ENCODE measurements around the gene BNIP3. TPM values are rescaled to one million over a fixed set of nuclear protein-coding genes. Genes with fewer than 3 reads are reported as not detected.

The BNIP3 gene
- total RNA-seq, 1 experiment from 2014 or later: 37.5 TPM

DNA sequence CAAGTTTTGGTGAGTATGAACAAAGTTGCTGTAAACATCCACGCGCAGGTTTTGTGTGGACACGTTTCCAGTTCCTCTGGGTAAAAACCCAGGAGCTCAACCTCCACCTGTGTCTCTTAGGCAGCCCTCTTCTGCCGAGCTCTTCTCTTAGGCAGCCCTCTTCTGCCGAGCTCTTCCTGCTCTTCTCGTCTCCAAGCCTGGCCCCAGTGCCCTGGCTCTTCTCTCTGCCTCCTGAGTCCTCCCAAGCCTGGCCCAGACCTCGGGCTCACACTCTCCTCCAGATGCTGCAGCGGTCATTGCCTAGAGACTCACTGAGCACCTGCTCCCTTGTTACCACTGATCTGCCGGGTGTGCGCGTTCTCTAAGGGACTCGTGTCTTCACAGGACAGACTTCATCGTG lies 38.7 kb upstream of the BNIP3 start:
- POLR2A ChIA-PET: no interaction called here
- no TSS peak for BruUV-seq (replicated peaks)
- no peak for DNase-seq (ENCODE audit: low read depth, low spot score)
- H3K4me3 ChIP-seq (replicated peaks in 1 of 2; ENCODE audit: low read depth in 1 of 2, low read length in 2 of 2): no peak overlapping the region
- no peak overlapping the region for H3K27ac ChIP-seq (ENCODE audit: low read depth, low read length)
- no peak for TF ChIP-seq SP1 (IDR thresholded peaks at IDR 0.05; ENCODE audit: low read depth)
- no peak for TF ChIP-seq ZFX (IDR thresholded peaks at IDR 0.05)
- TF ChIP-seq FOSL1 (IDR thresholded peaks at IDR 0.05; ENCODE audit: low read depth): no peak
- no peak for TF ChIP-seq SIN3A (IDR thresholded peaks at IDR 0.05; ENCODE audit: low read depth)
- TF ChIP-seq, protein P1, sequence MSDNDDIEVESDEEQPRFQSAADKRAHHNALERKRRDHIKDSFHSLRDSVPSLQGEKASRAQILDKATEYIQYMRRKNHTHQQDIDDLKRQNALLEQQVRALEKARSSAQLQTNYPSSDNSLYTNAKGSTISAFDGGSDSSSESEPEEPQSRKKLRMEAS (IDR thresholded peaks at IDR 0.05): no peak
- no peak for TF ChIP-seq EZH2phosphoT487 (IDR thresholded peaks at IDR 0.05; ENCODE audit: borderline replicate concordance)
- TF ChIP-seq TCF7L2 (IDR thresholded peaks at IDR 0.05; ENCODE audit: borderline replicate concordance, extremely low read depth, insufficient read depth, insufficient read length): no peak
- no peak for TF ChIP-seq POLR2A (IDR thresholded peaks at IDR 0.05; ENCODE audit: borderline replicate concordance, extremely low read depth, insufficient read depth, insufficient read length)
- no peak for TF ChIP-seq YY1 (IDR thresholded peaks at IDR 0.05; ENCODE audit: extremely low read depth, insufficient replicate concordance, low read depth, low read length)
- TF ChIP-seq ELF1 (IDR thresholded peaks at IDR 0.05; ENCODE audit: borderline replicate concordance, low read depth): no peak
- TF ChIP-seq RAD21 (IDR thresholded peaks at IDR 0.05; ENCODE audit: low read depth): no peak
- TF ChIP-seq, protein P2, sequence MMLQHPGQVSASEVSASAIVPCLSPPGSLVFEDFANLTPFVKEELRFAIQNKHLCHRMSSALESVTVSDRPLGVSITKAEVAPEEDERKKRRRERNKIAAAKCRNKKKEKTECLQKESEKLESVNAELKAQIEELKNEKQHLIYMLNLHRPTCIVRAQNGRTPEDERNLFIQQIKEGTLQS (IDR thresholded peaks at IDR 0.05): no peak
- TF ChIP-seq, protein P3, sequence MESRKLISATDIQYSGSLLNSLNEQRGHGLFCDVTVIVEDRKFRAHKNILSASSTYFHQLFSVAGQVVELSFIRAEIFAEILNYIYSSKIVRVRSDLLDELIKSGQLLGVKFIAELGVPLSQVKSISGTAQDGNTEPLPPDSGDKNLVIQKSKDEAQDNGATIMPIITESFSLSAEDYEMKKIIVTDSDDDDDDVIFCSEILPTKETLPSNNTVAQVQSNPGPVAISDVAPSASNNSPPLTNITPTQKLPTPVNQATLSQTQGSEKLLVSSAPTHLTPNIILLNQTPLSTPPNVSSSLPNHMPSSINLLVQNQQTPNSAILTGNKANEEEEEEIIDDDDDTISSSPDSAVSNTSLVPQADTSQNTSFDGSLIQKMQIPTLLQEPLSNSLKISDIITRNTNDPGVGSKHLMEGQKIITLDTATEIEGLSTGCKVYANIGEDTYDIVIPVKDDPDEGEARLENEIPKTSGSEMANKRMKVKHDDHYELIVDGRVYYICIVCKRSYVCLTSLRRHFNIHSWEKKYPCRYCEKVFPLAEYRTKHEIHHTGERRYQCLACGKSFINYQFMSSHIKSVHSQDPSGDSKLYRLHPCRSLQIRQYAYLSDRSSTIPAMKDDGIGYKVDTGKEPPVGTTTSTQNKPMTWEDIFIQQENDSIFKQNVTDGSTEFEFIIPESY (IDR thresholded peaks at IDR 0.05; ENCODE audit: extremely low read depth, insufficient replicate concordance, low read length): no peak
- no peak for TF ChIP-seq CBX3 (IDR thresholded peaks at IDR 0.05; ENCODE audit: low read depth)
- TF ChIP-seq CEBPB (IDR thresholded peaks at IDR 0.05; ENCODE audit: low read depth): no peak
- TF ChIP-seq JUND (IDR thresholded peaks at IDR 0.05): no peak
- TF ChIP-seq SRF (IDR thresholded peaks at IDR 0.05; ENCODE audit: low read depth): no peak
- TF ChIP-seq, protein P4, sequence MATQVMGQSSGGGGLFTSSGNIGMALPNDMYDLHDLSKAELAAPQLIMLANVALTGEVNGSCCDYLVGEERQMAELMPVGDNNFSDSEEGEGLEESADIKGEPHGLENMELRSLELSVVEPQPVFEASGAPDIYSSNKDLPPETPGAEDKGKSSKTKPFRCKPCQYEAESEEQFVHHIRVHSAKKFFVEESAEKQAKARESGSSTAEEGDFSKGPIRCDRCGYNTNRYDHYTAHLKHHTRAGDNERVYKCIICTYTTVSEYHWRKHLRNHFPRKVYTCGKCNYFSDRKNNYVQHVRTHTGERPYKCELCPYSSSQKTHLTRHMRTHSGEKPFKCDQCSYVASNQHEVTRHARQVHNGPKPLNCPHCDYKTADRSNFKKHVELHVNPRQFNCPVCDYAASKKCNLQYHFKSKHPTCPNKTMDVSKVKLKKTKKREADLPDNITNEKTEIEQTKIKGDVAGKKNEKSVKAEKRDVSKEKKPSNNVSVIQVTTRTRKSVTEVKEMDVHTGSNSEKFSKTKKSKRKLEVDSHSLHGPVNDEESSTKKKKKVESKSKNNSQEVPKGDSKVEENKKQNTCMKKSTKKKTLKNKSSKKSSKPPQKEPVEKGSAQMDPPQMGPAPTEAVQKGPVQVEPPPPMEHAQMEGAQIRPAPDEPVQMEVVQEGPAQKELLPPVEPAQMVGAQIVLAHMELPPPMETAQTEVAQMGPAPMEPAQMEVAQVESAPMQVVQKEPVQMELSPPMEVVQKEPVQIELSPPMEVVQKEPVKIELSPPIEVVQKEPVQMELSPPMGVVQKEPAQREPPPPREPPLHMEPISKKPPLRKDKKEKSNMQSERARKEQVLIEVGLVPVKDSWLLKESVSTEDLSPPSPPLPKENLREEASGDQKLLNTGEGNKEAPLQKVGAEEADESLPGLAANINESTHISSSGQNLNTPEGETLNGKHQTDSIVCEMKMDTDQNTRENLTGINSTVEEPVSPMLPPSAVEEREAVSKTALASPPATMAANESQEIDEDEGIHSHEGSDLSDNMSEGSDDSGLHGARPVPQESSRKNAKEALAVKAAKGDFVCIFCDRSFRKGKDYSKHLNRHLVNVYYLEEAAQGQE (IDR thresholded peaks at IDR 0.05; ENCODE audit: low read depth): no peak
- no peak for TF ChIP-seq EGR1 (IDR thresholded peaks at IDR 0.05; ENCODE audit: low read depth)
- CTCF ChIA-PET: no interaction called here
- no peaks in the 10 kb centered on the region for H3K9me2 ChIP-seq (ENCODE audit: insufficient read depth)
- H3K4me1 ChIP-seq (ENCODE audit: control insufficient read depth in 1 of 2, insufficient read depth in 2 of 2, low read length in 2 of 2): peaks cover 0 to 9% of the 10 kb centered on the region in 2 experiments; a peak in 1 of 4 replicates
- H3K27me3 ChIP-seq (ENCODE audit: insufficient read depth, low read length): no peaks in the 10 kb centered on the region
- RAD21 ChIA-PET (ENCODE audit: low non-redundant PET in 1 of 2, low total read pairs in 2 of 2, uncharacterized antibody in 2 of 2, unreplicated experiment in 2 of 2): no interaction called here
- no peaks in the 10 kb centered on the region for H3K79me2 ChIP-seq (ENCODE audit: insufficient read depth, low read length)
- H3K9me3 ChIP-seq (ENCODE audit: control insufficient read depth in 1 of 2, insufficient read depth in 1 of 2, low read depth in 1 of 2, low read length in 2 of 2): no peaks in the 10 kb centered on the region
- no peak overlapping the region for H2AFZ ChIP-seq (ENCODE audit: low read depth, low read length, poor library complexity, severe bottlenecking)
- ATAC-seq: no peak
- no peak overlapping the region for H3K4me2 ChIP-seq (ENCODE audit: low read length)
- no peak overlapping the region for H3K9ac ChIP-seq (ENCODE audit: low read length)
- no peaks in the 10 kb centered on the region for H3K36me3 ChIP-seq (ENCODE audit: control insufficient read depth in 1 of 2, insufficient read depth in 2 of 2, low read length in 2 of 2)
- intact Hi-C loops (cut with micrococcal nuclease): no loop called here
- H4K20me1 ChIP-seq (ENCODE audit: insufficient read depth): no peaks in the 10 kb centered on the region

Measured in HCT116 (cell line).